Duodenal mucosa (tissue), 2 donors: ENCODE measurements around the gene SH3BP5.

ENCODE experiments used
- H3K27ac ChIP-seq: one replicate; pipeline ENCODE4 v1.7.0; 2013; ENCODE audit warnings: low read depth, low read length
- H3K27me3 ChIP-seq, 2 donors: one replicate each; pipeline ENCODE4 v1.7.0; 2013; ENCODE audit warnings: low read length in 2 of 2, control low read depth in 1 of 2; ENCODE audit not compliant: insufficient read depth in 2 of 2, control insufficient read depth in 1 of 2
- H3K36me3 ChIP-seq, 2 donors: one replicate each; pipeline ENCODE4 v1.7.0; 2013; ENCODE audit warnings: low read length in 2 of 2, control low read depth in 1 of 2; ENCODE audit not compliant: insufficient read depth in 2 of 2, control insufficient read depth in 1 of 2
- H3K4me1 ChIP-seq, 2 donors: one replicate each; pipeline ENCODE4 v1.7.0; 2013; ENCODE audit warnings: low read length in 2 of 2, control low read depth in 1 of 2; ENCODE audit not compliant: insufficient read depth in 2 of 2, control insufficient read depth in 1 of 2
- H3K4me3 ChIP-seq, 2 donors: one replicate each; pipeline ENCODE4 v1.7.0; 2013; ENCODE audit warnings: low read length in 2 of 2, low read depth in 1 of 2
- H3K9ac ChIP-seq, 2 donors: one replicate each; pipeline ENCODE4 v1.7.0; 2013; ENCODE audit warnings: low read length in 2 of 2, low read depth in 1 of 2
- H3K9me3 ChIP-seq, 2 donors: one replicate each; pipeline ENCODE4 v1.7.0; 2013; ENCODE audit warnings: low read length in 2 of 2, control low read depth in 1 of 2; ENCODE audit not compliant: control insufficient read depth in 1 of 2

The SH3BP5 gene

GRCh38 chr3:15221574-15222217, 110.7 kb downstream of the SH3BP5 start:
- Histone ChIP-seq H3K9me3 (no peaks in the 10 kb centered on the region), H3K4me1 (no peaks in the 10 kb centered on the region), H3K27me3 (no peaks in the 10 kb centered on the region), H3K27ac (no peak overlapping the region), H3K36me3 (peaks cover 33 to 63% of the 10 kb centered on the region in 2 donors), H3K9ac (no peak overlapping the region), H3K4me3 (no peak overlapping the region)

GRCh38 chr3:15220661-15221060, 111.7 kb downstream of the SH3BP5 start:
- H3K9me3 ChIP-seq, result no peaks in the 10 kb centered on the region
- no peaks in the 10 kb centered on the region for H3K4me1 ChIP-seq
- H3K27ac ChIP-seq, result no peak overlapping the region
- no peak overlapping the region for H3K9ac ChIP-seq
- no peaks in the 10 kb centered on the region for H3K27me3 ChIP-seq
- H3K36me3 ChIP-seq, result peaks cover 33 to 66% of the 10 kb centered on the region in 2 donors
- no peak overlapping the region for H3K4me3 ChIP-seq

- no peaks in the 10 kb centered on the region for H3K9me3 ChIP-seq
- no peaks in the 10 kb centered on the region for H3K27me3 ChIP-seq
- no peaks in the 10 kb centered on the region for H3K4me1 ChIP-seq
- H3K36me3 ChIP-seq, result peaks cover 33 to 65% of the 10 kb centered on the region in 2 donors
- no peak overlapping the region for H3K9ac ChIP-seq
- H3K4me3 ChIP-seq, result no peak overlapping the region
- H3K27ac ChIP-seq, result no peak overlapping the region
These were observed 112.3 kb downstream of the SH3BP5 start for GRCh38 chr3:15220056-15220455.

GRCh38 chr3:15218689-15219088, 113.7 kb downstream of the SH3BP5 start:
- Histone ChIP-seq H3K4me1 (no peaks in the 10 kb centered on the region), H3K27me3 (no peaks in the 10 kb centered on the region), H3K27ac (no peak overlapping the region), H3K4me3 (no peak overlapping the region), H3K9me3 (no peaks in the 10 kb centered on the region), H3K36me3 (peaks cover 33 to 62% of the 10 kb centered on the region in 2 donors), H3K9ac (no peak overlapping the region)

GRCh38 chr3:15217841-15218267, 114.5 kb downstream of the SH3BP5 start:
- Histone ChIP-seq H3K36me3 (peaks cover 33 to 62% of the 10 kb centered on the region in 2 donors), H3K27me3 (no peaks in the 10 kb centered on the region), H3K27ac (no peak overlapping the region), H3K9me3 (no peaks in the 10 kb centered on the region), H3K4me3 (no peak overlapping the region), H3K9ac (no peak overlapping the region), H3K4me1 (no peaks in the 10 kb centered on the region)

- Histone ChIP-seq H3K36me3 (peaks cover 32 to 62% of the 10 kb centered on the region in 2 donors), H3K9me3 (no peaks in the 10 kb centered on the region), H3K4me3 (no peak overlapping the region), H3K4me1 (no peaks in the 10 kb centered on the region), H3K27me3 (no peaks in the 10 kb centered on the region), H3K27ac (no peak overlapping the region), H3K9ac (no peak overlapping the region)
These were observed 115.2 kb downstream of the SH3BP5 start for GRCh38 chr3:15217011-15217671.

- H3K4me1 ChIP-seq, result no peaks in the 10 kb centered on the region
- peaks cover 33 to 57% of the 10 kb centered on the region in 2 donors for H3K36me3 ChIP-seq
- H3K4me3 ChIP-seq, result no peak overlapping the region
- H3K9me3 ChIP-seq, result no peaks in the 10 kb centered on the region
- no peak overlapping the region for H3K27ac ChIP-seq
- no peaks in the 10 kb centered on the region for H3K27me3 ChIP-seq
- no peak overlapping the region for H3K9ac ChIP-seq
These were observed 115.9 kb downstream of the SH3BP5 start for GRCh38 chr3:15216501-15216900.

- Histone ChIP-seq H3K4me1 (no peaks in the 10 kb centered on the region), H3K9me3 (no peaks in the 10 kb centered on the region), H3K4me3 (no peak overlapping the region), H3K27ac (no peak overlapping the region), H3K36me3 (peaks cover 33 to 56% of the 10 kb centered on the region in 2 donors), H3K27me3 (no peaks in the 10 kb centered on the region), H3K9ac (no peak overlapping the region)
These were observed 116.4 kb downstream of the SH3BP5 start for GRCh38 chr3:15215996-15216395.

GRCh38 chr3:15214758-15215157, 117.6 kb downstream of the SH3BP5 start:
- no peaks in the 10 kb centered on the region for H3K9me3 ChIP-seq
- H3K9ac ChIP-seq, result no peak overlapping the region
- H3K27me3 ChIP-seq, result no peaks in the 10 kb centered on the region
- peaks cover 31 to 50% of the 10 kb centered on the region in 2 donors for H3K36me3 ChIP-seq
- H3K4me3 ChIP-seq, result no peak overlapping the region
- H3K27ac ChIP-seq, result no peak overlapping the region
- H3K4me1 ChIP-seq, result no peaks in the 10 kb centered on the region

- peaks cover 13 to 31% of the 10 kb centered on the region in 2 donors for H3K36me3 ChIP-seq
These were observed 120.4 kb downstream of the SH3BP5 start for GRCh38 chr3:15211937-15212336.

More at GRCh38 chr3:15211937-15212336, 120.4 kb downstream of the SH3BP5 start:
- Histone ChIP-seq H3K27me3 (no peaks in the 10 kb centered on the region), H3K9me3 (no peaks in the 10 kb centered on the region), H3K27ac (no peak overlapping the region), H3K9ac (no peak overlapping the region), H3K4me3 (no peak overlapping the region), H3K4me1 (peaks cover 11% of the 10 kb centered on the region in 2 donors)
